C1 segment of cervical spinal cord (tissue), 14 donors: Measurements from ENCODE around the gene PADI4.

Experiments used
- DNase-seq, 14 donors: peaks; one replicate each; lab custom pipeline; 2025; lab: John Stamatoyannopoulos, UW

The PADI4 gene

GRCh38 chr1:17281775-17282181 is 26.2 kb upstream of the PADI4 start:
- peak in 1 of 14 donors; percentile 5 for DNase-seq

GRCh38 chr1:17282836-17283235 is 25.2 kb upstream of the PADI4 start:
- no peak for DNase-seq

- no peak for DNase-seq
These were observed 21.4 kb upstream of the PADI4 start for GRCh38 chr1:17286646-17287045.

GRCh38 chr1:17287130-17287776 is 20.7 kb upstream of the PADI4 start:
- DNase-seq = no peak

- no peak for DNase-seq
These were observed 18.3 kb upstream of the PADI4 start for GRCh38 chr1:17289721-17290120.

GRCh38 chr1:17290553-17290952 is 17.4 kb upstream of the PADI4 start:
- no peak for DNase-seq

- no peak for DNase-seq
These were observed 15.5 kb upstream of the PADI4 start for GRCh38 chr1:17292299-17293160.

GRCh38 chr1:17293681-17294425 is 14.1 kb upstream of the PADI4 start:
- no peak for DNase-seq

GRCh38 chr1:17295292-17295691 is 12.7 kb upstream of the PADI4 start:
- no peak for DNase-seq

GRCh38 chr1:17296086-17296485 is 11.9 kb upstream of the PADI4 start:
- DNase-seq = no peak

- DNase-seq = no peak
These were observed 10.0 kb upstream of the PADI4 start for GRCh38 chr1:17297991-17298390.

GRCh38 chr1:17301767-17302166 is 6.2 kb upstream of the PADI4 start:
- no peak for DNase-seq

GRCh38 chr1:17304151-17304825 is 3.7 kb upstream of the PADI4 start:
- DNase-seq = no peak

- no peak for DNase-seq
These were observed 3.2 kb upstream of the PADI4 start for GRCh38 chr1:17304826-17305175.

GRCh38 chr1:17305576-17306095 is 2.4 kb upstream of the PADI4 start:
- no peak for DNase-seq

GRCh38 chr1:17306407-17306806 is 1.6 kb upstream of the PADI4 start:
- no peak for DNase-seq

- DNase-seq = no peak
These were observed 1.1 kb upstream of the PADI4 start for GRCh38 chr1:17306921-17307320.

GRCh38 chr1:17307329-17307728 is 668 bp upstream of the PADI4 start:
- DNase-seq = no peak

GRCh38 chr1:17308593-17308992 is 596 bp downstream of the PADI4 start:
- no peak for DNase-seq

GRCh38 chr1:17309426-17310067 is 1.6 kb downstream of the PADI4 start:
- no peak for DNase-seq

- DNase-seq = no peak
These were observed 2.2 kb downstream of the PADI4 start for GRCh38 chr1:17310068-17310640.
